GM12891 (cell line): ENCODE measurements around the gene ST7.

Experiments used
- POLR2A ChIP-seq: IDR thresholded peaks from 2 replicates; pipeline ENCODE4 v1.6.1; 2011; ENCODE audit warnings: low read depth, low read length, control low read depth
- SPI1 ChIP-seq: IDR thresholded peaks from 2 replicates; pipeline ENCODE4 v1.6.1; 2011; ENCODE audit warnings: low read depth, low read length, control low read depth

GRCh38 chr7:117220836-117221235 is 267.5 kb downstream of the ST7 start:
- TF ChIP-seq SPI1 (no peak), POLR2A (no peak)
